ENCODE data around the gene CCL26. TPM values are rescaled to one million over a fixed set of nuclear protein-coding genes. Genes with fewer than 3 reads are reported as not detected.

The CCL26 gene
- total RNA-seq, 4 donors from 2014 or later = not detected

DNA sequence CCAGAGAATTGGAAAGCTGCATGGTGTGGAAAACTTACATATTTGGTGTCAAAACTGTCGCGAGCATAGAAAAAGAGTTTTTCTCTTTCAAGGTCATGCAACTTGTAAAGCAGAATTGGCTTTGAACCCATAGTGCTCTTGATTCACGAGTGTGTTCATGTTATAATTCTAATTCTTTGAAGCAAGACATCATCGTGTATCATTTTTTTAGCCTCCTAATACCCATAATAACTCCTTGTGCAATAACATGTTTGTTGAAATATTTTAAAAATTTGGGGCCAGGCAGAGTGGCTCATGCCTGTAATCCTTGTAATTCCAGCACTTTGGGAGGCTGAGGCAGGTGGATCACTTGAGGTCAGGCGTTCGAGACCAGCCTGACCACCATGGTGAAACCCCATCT is 37.4 kb upstream of the CCL26 start:
- Histone ChIP-seq H3K27ac (no peak overlapping the region), H3K4me3 (no peak overlapping the region), H3K4me1 (no peaks in the 10 kb centered on the region), H3K36me3 (no peaks in the 10 kb centered on the region), H3K27me3 (no peaks in the 10 kb centered on the region), H3K9me3 (peaks cover 0 to 7% of the 10 kb centered on the region in 2 donors)
- no peak for TF ChIP-seq POLR2A (IDR thresholded peaks at IDR 0.05)
- TF ChIP-seq, protein P1, sequence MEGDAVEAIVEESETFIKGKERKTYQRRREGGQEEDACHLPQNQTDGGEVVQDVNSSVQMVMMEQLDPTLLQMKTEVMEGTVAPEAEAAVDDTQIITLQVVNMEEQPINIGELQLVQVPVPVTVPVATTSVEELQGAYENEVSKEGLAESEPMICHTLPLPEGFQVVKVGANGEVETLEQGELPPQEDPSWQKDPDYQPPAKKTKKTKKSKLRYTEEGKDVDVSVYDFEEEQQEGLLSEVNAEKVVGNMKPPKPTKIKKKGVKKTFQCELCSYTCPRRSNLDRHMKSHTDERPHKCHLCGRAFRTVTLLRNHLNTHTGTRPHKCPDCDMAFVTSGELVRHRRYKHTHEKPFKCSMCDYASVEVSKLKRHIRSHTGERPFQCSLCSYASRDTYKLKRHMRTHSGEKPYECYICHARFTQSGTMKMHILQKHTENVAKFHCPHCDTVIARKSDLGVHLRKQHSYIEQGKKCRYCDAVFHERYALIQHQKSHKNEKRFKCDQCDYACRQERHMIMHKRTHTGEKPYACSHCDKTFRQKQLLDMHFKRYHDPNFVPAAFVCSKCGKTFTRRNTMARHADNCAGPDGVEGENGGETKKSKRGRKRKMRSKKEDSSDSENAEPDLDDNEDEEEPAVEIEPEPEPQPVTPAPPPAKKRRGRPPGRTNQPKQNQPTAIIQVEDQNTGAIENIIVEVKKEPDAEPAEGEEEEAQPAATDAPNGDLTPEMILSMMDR (IDR thresholded peaks at IDR 0.05) = no peak
- no peak for DNase-seq
- intact Hi-C loops (cut with DNase I; ENCODE audit: low total_unique reads) = no loop called here

DNA sequence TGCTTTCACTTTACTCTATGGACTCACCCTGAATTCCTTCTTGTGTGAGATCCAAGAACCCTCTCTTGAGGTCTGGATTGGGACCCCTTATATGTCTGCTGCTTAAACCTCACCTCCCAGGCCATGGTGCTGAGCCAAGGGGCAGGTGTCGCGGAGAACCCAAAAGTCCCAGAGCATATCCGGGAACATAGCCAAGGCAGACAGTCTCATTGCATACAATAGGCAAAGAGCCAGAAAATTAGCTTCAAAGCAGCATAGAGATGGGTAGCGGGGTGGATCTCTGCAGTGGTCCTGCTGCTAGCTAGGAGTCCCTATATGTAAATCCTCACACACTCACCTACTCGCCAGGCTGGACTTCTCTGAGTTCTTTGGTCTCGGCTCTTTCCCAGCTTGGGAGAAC is 36.1 kb upstream of the CCL26 start:
- intact Hi-C loops (cut with DNase I; ENCODE audit: low total_unique reads) = no loop called here
- no peak overlapping the region for H3K27ac ChIP-seq
- H3K9me3 ChIP-seq = peaks cover 0 to 7% of the 10 kb centered on the region in 2 donors
- DNase-seq = no peak
- no peaks in the 10 kb centered on the region for H3K36me3 ChIP-seq
- H3K4me3 ChIP-seq = no peak overlapping the region
- no peaks in the 10 kb centered on the region for H3K4me1 ChIP-seq
- no peaks in the 10 kb centered on the region for H3K27me3 ChIP-seq
- TF ChIP-seq, protein P1 (IDR thresholded peaks at IDR 0.05) = no peak

DNA sequence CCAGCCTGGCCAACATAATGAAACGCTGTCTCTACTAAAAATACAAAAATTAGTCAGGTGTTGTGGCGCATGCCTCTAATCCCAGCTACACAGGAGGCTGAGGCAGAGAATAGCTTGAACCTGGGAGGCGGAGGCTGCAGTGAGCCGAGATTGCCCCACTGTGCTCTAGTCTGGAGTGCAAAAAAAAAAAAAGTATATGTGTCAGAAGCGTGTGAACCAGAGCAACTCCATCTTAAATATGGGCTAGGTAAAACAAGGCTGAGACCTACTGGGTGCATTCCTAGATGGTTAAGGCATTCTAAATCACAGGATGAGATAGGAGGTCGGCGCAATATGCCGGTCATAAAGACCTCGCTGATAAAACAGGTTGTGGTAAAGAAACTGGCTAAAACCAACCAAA is 35.4 kb upstream of the CCL26 start:
- Histone ChIP-seq H3K36me3 (no peaks in the 10 kb centered on the region), H3K9me3 (peaks cover 0 to 7% of the 10 kb centered on the region in 2 donors), H3K4me3 (no peak overlapping the region), H3K27me3 (no peaks in the 10 kb centered on the region), H3K4me1 (no peaks in the 10 kb centered on the region), H3K27ac (no peak overlapping the region)
- no peak for DNase-seq
- intact Hi-C loops (cut with DNase I; ENCODE audit: low total_unique reads) = no loop called here
- TF ChIP-seq, protein P1 (IDR thresholded peaks at IDR 0.05) = no peak
- TF ChIP-seq POLR2A (IDR thresholded peaks at IDR 0.05) = no peak

DNA sequence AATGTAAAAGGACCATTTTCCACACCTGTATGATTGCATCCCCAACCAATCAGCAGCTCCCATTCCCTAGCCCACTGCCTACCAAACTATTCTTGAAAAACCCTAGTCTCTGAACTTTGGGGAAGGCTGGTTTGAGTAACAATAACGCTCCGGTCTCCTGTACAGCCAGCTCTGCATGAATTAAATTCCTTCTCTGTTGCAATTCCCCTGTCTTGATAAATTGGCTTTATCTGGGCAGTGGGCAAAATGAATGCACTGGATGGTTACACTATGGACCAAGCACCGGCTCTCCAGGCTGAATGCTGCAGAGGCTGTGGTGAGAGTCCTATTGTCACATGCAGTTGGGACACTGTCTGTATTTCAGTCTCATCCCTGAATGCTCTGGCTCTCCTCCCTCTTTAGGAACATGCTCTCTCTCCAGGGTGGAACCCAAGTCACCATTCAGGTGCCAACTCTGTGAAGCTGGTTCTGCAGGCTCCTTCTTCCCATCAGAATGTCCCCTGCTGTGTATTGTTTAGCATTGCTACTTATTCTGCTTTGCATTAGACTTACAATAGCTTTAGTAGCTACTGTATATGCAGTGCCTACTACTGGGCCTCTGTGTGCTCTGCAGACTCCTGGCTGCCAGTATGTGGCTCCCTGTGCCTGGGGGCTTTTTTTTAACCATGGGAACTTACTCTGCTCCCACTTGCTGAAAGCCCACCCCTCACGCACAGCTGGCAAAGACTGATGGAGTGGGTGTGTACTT is 34.7 kb upstream of the CCL26 start:
- H3K4me1 ChIP-seq = no peaks in the 10 kb centered on the region
- TF ChIP-seq, protein P1 (IDR thresholded peaks at IDR 0.05) = no peak
- TF ChIP-seq POLR2A (IDR thresholded peaks at IDR 0.05) = no peak
- H3K36me3 ChIP-seq = no peaks in the 10 kb centered on the region
- no peak overlapping the region for H3K4me3 ChIP-seq
- peaks cover 0 to 7% of the 10 kb centered on the region in 2 donors for H3K9me3 ChIP-seq
- H3K27me3 ChIP-seq = no peaks in the 10 kb centered on the region
- intact Hi-C loops (cut with DNase I; ENCODE audit: low total_unique reads) = no loop called here
- no peak for DNase-seq
- no peak overlapping the region for H3K27ac ChIP-seq

DNA sequence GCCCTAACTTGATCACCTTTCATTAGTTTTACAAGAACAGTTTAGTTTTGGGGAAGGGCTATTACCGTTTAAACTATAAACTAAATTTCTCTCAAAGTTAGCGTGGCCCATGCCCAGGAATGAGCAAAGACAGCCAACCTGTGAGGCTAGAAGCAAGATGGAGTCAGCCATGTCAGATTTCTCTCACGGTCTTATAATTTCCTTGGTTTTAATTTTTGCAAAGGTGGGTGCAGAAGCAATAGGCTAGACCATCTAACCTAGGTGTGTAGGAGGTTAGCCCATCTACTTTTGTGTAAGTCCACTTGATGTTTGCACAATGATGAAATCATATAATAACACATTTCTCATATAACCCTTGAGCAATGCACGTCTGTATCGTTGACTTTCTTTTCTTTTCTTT is 32.7 kb upstream of the CCL26 start:
- H3K4me3 ChIP-seq = no peak overlapping the region

More for the DNA sequence above, 32.7 kb upstream of the CCL26 start:
- intact Hi-C loops (cut with DNase I; ENCODE audit: low total_unique reads) = no loop called here
- Histone ChIP-seq H3K4me1 (no peaks in the 10 kb centered on the region), H3K27me3 (no peaks in the 10 kb centered on the region), H3K9me3 (peaks cover 0 to 7% of the 10 kb centered on the region in 2 donors), H3K27ac (no peak overlapping the region), H3K36me3 (no peaks in the 10 kb centered on the region)
- TF ChIP-seq POLR2A (IDR thresholded peaks at IDR 0.05) = no peak
- TF ChIP-seq, protein P1 (IDR thresholded peaks at IDR 0.05) = no peak
- DNase-seq = no peak

Measured in uterus (tissue), 4 donors.